HG02678 (cell line): ENCODE measurements around the gene UBE2F.
"Not testable (repeated sequence)": the region's sequence is repeated elsewhere in the genome, so short reads cannot be mapped to it uniquely, and the experiment has no call there.

Source experiments
- ATAC-seq: cut with Tn5 transposase; IDR thresholded peaks from one replicate; pipeline ENCODE4 v1.9.1; 2021; ENCODE audit warnings: mild to moderate bottlenecking, moderate library complexity; ENCODE audit not compliant: unreplicated experiment

Gene UBE2F

DNA sequence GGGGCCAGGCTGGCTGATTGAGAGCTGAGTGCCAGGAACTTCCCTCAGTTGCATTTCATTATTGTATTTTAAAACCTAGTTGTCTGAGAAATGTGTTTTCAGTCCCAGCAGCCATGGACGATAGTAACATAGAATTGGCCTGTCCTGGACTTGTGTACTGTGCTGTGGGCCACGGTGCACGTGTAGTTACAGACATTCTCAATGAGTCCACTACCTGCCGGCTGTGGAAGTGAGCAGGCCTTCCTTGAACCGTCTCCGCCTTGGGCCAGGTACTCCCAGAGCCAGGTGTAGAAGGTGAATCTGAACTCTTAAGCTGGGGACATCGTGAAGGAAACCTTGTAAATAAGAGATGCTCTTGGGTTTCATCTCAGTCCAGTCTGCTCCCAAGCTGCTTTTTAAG lies 47.0 kb downstream of the UBE2F start:
- no peak for ATAC-seq

- ATAC-seq = no peak
These were observed 48.9 kb downstream of the UBE2F start for GRCh38 chr2:238015705-238016104.

DNA sequence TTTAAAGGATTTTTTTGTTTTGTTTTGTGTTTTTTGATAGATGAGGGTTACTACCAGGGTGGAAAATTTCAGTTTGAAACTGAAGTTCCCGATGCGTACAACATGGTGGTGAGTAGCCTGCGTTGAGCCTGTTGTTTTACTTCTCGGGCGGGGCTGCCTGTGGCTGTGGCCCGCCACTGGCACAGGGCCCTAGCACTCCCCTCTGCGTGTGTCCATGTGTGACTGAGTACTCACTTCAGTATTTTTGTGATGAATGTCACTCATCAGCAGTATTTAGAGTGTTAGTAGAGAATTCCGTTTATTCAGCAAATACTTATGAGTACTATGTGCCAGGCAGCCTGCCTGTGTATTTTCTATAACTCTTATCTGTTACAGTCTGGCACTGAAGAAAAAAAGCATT lies 49.7 kb downstream of the UBE2F start:
- no peak for ATAC-seq

DNA sequence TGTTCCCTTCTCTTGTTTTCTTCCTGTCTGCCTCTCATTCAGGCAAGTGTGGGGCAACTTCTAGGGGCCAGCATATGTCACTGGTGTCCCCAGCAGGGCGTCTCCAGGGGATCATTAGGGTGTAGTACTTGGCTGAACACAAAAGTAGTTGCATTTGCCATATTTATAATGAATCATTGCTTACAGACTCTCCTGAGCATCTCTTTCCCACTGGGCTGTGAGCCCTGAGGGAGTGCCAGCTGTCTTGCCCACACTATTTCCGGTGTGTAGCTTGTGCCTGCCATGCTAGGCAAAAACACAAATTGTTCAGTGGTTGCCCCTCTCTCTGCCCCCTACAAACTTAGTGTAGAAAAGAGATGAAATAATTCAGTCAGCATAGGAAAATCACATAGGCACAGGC lies 53.1 kb downstream of the UBE2F start:
- no peak for ATAC-seq

DNA sequence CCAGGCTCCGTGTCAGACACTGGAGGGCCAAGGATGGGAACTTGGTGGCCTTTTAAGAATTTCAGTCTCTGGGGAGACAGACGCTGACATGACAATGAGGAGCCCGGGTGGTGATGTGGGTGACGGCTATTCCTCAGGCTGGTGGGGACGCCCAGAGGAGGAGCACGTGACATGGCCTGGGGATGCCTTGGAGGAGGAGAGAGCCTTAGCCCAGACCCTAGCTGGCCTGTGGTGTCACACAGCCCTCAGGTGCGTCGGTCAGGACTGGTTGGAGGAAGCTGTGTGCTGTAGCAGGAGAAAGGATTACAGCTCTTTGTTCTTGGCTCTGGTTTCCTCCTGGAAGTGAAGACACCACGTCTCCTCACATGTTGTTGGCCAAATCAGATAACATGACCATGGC lies 54.0 kb downstream of the UBE2F start:
- no peak for ATAC-seq

DNA sequence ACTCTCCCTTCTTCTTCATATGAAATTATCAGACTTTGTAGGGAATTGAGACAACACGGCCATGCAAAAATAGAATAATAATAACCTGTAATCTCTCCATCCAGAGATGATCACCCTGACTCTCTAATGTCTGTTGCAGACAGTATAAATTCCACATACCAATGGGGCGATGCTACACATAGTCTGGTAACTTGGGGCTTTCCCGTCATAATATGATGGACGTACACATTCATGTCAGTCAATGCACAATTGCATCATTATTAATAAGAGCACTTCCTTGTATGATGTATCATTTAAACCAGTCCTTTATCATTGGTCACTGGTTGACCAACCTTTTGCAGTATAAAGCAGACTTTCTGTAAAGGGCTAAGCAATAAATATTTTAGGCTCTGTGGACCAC lies 54.5 kb downstream of the UBE2F start:
- no peak for ATAC-seq

- ATAC-seq = no peak
These were observed 55.9 kb downstream of the UBE2F start for GRCh38 chr2:238022594-238023157.

DNA sequence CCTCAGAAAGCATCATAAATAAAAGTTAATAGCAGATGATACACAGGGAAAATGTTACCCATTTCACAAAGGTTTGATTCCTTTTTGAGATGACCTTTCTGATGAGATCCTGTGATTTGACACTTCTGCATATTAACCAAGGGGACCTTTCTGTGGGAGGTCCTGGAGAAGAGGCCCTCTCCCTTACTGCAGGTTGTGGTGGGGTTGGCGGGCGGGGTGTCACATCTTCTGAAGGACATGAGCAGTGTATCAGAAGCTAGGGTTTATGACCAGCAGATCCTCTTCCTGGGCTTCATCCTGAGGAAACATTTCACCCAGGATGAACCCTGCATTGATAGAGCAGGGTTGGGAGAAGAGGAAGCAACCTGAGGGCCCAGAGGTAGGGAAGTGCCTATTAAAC lies 56.8 kb downstream of the UBE2F start:
- ATAC-seq = no peak

DNA sequence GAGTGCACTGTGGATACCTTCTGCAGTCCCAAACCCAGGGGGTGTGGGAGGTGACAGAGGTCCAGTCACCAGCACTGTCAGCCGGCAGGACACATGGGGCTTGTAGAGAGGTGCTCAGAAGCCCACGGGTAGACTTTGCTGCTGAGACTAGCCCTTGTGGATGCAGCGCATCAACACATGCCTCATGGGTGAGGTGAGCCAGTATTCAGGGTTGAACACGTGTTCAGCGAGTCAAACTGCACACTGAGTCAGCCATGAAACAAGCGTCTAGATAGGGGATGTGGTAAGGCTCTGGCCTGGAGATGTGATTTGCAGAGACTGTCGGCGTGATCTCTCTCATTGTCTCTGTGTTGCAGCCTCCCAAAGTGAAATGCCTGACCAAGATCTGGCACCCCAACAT lies 58.2 kb downstream of the UBE2F start:
- ATAC-seq = no peak

DNA sequence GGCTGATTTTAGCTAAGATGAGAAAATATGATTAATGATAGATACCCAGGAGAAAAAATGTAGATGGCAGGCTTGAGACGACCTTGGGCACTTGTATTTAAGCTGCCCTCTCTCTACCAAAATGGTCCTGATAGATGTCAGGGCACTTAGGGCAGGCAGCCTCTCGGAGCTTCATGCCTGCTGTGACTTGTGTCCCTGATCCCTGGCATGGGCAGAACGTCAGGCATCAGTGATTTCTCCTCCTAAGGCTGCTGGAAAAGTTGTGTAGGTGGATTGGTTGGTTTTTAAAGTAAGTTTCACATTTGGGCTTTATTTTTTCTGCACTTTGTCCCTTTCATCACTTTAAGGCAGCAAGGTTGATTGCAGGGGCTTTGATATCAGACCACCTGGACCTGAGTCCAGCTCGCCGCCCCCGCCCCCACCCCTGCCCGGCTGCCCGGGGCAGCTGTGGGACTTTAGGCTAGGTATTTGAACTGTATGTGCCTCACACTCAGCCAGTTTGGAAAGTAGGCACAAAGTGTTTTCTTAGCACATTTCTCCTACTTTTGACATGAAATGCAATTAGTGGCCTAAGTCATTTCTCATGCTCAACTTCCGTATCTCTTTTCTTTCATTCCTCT lies 59.0 kb downstream of the UBE2F start:
- no peak for ATAC-seq

DNA sequence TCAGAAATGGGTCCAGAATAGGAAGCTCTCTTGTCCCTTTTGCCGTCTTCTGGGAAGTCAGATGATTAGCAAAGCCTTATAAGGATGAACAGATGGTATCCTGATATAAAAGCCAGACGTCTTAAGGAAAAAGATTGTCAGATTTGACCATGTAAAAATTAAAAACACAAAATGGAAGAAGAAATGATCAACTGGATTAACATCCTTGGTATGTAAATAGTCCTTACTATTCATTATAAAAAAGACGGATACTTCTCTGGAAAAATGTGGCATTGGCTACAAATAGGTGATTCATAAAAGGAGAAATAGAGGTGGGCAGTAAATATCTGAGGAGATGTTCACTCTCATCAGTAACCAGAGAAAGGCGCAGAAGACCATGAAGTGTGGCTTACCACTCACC lies 60.2 kb downstream of the UBE2F start:
- no peak for ATAC-seq

DNA sequence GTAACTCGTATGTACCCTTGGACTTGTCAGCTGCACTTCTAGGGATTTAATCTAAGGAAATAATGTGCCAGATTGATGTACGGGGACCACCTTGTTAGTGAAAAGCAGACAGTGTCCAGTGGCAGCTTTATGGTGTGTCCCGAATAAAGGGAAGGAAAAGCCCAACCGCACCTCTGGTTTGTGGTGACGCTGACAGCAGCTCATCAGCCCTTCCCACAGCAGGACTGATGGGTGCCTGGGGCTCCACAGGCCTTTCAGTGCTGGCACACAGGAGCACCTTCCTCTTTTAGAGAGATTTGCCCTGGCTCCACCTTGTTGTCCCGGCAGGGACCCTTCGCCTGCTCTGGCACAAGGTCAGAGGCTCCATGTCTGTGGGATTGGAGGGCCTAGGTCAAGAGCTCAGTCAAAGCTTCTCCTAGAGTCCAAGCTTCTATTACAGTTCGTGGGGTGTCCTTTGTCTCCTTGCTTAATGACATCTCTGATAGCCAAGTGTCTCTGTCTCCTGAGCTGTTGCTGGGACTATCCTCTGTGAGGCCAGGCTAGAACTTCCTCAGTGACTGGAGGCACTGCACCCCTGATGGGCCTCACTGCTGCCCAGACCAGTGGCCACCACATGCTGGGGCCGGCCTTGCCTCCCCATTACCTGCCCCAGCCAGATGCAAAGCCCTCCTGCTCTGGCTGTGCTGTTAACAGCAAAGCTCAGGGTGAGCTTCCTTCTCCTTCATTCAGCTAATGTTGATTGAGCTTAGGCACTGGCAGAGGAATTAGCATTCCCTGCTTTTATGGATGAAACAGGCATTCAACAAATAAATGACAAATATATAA lies 61.0 kb downstream of the UBE2F start:
- ATAC-seq = no peak

- ATAC-seq = no peak
These were observed 63.0 kb downstream of the UBE2F start for GRCh38 chr2:238029853-238030252.

- no peak for ATAC-seq
These were observed 63.8 kb downstream of the UBE2F start for GRCh38 chr2:238030422-238031155.

DNA sequence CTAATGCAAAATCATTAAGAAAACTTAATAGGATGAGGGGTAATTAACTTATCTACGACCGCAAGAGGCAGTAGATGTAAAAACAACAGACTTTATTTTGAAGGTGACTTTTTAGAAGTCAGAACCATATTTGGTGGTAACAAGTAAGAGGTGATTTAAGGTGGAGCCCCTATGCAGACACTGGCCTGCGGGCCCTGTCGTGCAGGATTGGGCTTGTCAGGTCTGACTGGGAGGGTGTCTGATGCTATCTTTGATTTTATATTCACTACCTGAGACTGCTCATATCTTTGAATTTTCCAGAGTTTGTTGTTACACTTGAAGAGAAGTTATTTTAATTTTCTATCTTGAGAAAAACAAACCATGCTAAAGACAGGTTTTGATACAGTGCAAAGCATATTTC lies 64.9 kb downstream of the UBE2F start:
- ATAC-seq = no peak

DNA sequence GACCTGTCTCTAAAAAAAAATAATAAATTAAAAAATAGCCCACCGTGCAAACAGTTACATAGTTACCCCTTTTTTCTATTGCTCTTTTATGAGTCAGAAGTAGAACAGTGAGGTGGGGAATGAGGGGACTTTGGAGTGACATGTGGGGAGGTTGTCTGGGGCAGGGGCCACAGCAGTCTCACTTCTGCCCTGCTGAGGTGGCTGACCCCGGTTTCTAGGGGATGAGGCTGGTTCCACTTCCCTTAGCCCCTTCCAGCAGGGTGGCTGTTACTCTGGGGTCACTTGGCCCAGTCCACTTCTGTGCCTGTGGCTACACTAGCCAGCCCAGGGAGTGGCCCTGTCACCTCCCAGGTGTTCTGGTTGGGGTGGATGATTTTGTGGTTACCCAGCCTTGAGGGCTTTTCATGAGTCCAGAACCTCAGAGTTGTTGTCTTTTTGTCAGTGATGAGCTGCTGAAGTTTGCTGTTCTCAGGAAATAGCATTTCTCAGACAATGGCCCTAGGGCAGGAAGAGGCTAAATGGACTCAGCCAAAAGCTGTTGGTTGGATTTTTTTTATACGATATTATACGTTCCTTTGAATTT lies 66.0 kb downstream of the UBE2F start:
- ATAC-seq = no peak

GRCh38 chr2:238033991-238034390 lies 67.2 kb downstream of the UBE2F start:
- ATAC-seq = not testable (repeated sequence)

DNA sequence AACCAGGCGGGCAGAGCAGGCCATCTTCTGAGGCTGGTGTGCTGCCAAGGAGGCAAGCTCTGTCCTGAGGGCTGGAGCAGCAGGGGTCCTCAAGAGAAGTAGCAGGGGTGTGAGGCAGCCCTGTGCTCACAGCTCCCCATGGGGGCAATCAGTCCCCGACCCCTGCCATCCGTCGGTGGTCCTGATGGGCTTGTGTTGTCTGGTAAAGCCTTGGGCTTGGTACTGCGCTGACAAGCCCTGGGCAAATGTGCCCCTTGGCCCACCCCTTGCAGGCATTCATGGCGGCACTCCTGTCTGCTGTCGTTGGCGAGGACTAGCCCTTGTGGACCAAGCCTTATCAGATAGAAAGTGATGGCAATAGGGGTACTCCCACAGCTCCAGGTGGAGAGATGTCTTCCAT lies 71.4 kb downstream of the UBE2F start:
- no peak for ATAC-seq

GRCh38 chr2:238039151-238039550 lies 72.3 kb downstream of the UBE2F start:
- ATAC-seq = no peak

DNA sequence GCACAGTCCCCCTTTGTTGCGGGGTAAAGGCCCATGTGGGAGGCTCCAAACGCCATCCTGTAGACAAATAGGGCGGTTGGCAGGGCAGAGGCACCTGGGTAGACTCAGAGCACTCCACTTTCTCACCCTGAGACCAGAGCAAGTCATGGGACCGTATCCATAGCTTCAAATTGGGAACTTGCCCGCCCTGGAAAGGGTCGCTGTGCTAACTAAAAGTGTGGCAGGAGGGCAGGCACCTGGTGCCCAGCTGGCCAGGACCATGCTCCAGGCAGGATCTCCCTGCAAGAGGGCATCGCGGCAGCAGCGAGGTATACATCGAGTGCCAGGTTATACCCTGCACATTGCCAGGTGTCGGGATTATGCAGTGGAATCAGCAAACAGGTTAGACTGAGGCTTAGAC lies 73.2 kb downstream of the UBE2F start:
- ATAC-seq = no peak

DNA sequence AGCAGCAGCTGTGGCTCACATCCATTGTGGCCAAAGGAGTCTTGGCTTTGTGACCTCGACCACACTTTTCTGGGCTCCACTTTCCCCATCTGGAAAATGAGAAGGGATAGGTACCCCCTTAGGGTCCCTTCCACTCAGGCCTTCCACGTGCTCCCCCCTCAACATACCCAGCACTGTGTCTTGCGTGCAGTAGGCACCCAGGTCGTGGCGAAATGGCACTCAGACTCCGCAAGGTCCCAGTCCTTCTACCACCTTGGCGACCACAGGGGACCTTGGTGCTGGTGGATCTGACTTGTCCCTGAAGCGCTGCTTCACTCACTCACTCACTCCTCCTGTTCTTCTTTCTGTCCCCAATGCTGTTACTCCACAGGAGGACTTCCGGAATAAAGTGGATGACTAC lies 74.1 kb downstream of the UBE2F start:
- no peak for ATAC-seq
